ENCODE results near the gene MOCS2. TPM values are rescaled to one million over a fixed set of nuclear protein-coding genes. Genes with fewer than 3 reads are reported as not detected.
A peak's percentile ranks its signal among the peaks of the same experiment; 100 is the strongest.

MOCS2 gene
- total RNA-seq, 1 experiment from 2014 or later, result 14.4 TPM

DNA sequence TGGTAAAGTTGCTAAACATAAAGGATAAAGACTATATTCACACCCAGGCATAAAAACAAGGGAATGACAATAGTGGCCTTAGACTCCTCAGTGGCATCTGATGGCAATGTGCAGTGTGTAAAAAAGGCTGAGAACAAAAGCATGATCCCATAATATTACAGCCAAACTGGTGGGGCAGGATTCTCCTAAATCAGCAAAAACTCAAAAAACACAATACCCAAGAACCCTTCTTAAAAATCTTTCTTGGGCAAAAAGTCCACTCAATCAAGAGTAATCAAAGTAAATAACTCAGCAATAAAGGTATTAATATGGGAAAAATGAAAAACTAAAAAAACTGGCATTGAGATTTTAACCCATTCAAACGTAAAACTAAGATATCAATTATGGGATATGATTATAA is 1.6 kb upstream of the MOCS2 start:
- ChIA-PET POLR2A (no interaction called here), CTCF (no interaction called here)
- Mint-ChIP-seq H3K27ac (no peak overlapping the region), H3K9me3 (peaks cover 7% of the 10 kb centered on the region), H3K4me1 (peaks cover 20% of the 10 kb centered on the region), H3K36me3 (no peaks in the 10 kb centered on the region), H3K27me3 (ENCODE audit: low read depth) (peaks cover 5% of the 10 kb centered on the region; the same call in 1 of the 2 replicates), H3K4me3 (peak overlapping the region; percentile 89; the same call in 1 of the 2 replicates)
- no peak for TF ChIP-seq KAT7 (CRISPR knock-in tag; IDR thresholded peaks at IDR 0.05; ENCODE audit: borderline replicate concordance)
- TF ChIP-seq CBFB (CRISPR knock-in tag; IDR thresholded peaks at IDR 0.05; ENCODE audit: low read depth), result no peak
- TF ChIP-seq IRF2 (CRISPR knock-in tag; IDR thresholded peaks at IDR 0.05; ENCODE audit: borderline replicate concordance, low read depth), result no peak
- TF ChIP-seq, protein P1, sequence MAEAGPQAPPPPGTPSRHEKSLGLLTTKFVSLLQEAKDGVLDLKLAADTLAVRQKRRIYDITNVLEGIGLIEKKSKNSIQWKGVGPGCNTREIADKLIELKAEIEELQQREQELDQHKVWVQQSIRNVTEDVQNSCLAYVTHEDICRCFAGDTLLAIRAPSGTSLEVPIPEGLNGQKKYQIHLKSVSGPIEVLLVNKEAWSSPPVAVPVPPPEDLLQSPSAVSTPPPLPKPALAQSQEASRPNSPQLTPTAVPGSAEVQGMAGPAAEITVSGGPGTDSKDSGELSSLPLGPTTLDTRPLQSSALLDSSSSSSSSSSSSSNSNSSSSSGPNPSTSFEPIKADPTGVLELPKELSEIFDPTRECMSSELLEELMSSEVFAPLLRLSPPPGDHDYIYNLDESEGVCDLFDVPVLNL (CRISPR knock-in tag; IDR thresholded peaks at IDR 0.05; ENCODE audit: borderline replicate concordance, low read depth), result no peak
- no peak for TF ChIP-seq RELA (CRISPR knock-in tag; IDR thresholded peaks at IDR 0.05; ENCODE audit: borderline replicate concordance)
- TF ChIP-seq, protein P2, sequence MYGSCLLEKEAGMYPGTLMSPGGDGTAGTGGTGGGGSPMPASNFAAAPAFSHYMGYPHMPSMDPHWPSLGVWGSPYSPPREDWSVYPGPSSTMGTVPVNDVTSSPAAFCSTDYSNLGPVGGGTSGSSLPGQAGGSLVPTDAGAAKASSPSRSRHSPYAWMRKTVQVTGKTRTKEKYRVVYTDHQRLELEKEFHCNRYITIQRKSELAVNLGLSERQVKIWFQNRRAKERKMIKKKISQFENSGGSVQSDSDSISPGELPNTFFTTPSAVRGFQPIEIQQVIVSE (CRISPR knock-in tag; IDR thresholded peaks at IDR 0.05; ENCODE audit: borderline replicate concordance), result no peak
- DNase-seq (ENCODE audit: low spot score), result no peak
- no peak for ATAC-seq

DNA sequence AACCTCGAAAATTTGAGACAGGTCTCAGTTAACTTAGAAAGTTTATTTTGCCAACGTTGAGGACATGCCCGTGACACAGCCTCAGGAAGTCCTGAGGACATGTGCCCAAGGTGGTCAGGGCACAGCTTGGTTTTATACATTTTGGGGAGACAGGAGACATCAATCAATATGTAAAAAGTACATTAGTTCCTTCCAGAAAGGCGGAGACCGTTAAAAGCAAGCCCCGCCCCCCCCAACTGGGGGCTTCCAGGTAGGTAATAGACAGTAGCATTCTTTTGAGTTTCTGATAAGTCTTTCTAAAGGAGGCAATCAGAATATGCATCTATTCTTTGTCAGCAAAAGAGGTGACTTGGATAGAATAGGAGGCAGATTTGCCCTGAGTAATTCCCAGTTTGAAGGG is 599 bp upstream of the MOCS2 start:
- ATAC-seq (no peak), DNase-seq (ENCODE audit: low spot score) (peak; percentile 17)
- ChIA-PET CTCF (interaction anchor here (1.0 to 1.4 kb wide), 6 partner anchors 13 to 195 kb away, joined by 3 to 10 read pairs (median 6); no protein-coding TSS in a partner anchor), POLR2A (no interaction called here)
- peaks cover 7% of the 10 kb centered on the region for H3K9me3 Mint-ChIP-seq
- peak overlapping the region; percentile 95 for H3K27ac Mint-ChIP-seq
- H3K4me3 Mint-ChIP-seq, result peak overlapping the region; percentile 89
- peaks cover 20% of the 10 kb centered on the region for H3K4me1 Mint-ChIP-seq
- peaks cover 5% of the 10 kb centered on the region; the same call in 1 of the 2 replicates for H3K27me3 Mint-ChIP-seq (ENCODE audit: low read depth)
- TF ChIP-seq, protein P1 (CRISPR knock-in tag; IDR thresholded peaks at IDR 0.05; ENCODE audit: borderline replicate concordance, low read depth), result no peak
- TF ChIP-seq, protein P3, sequence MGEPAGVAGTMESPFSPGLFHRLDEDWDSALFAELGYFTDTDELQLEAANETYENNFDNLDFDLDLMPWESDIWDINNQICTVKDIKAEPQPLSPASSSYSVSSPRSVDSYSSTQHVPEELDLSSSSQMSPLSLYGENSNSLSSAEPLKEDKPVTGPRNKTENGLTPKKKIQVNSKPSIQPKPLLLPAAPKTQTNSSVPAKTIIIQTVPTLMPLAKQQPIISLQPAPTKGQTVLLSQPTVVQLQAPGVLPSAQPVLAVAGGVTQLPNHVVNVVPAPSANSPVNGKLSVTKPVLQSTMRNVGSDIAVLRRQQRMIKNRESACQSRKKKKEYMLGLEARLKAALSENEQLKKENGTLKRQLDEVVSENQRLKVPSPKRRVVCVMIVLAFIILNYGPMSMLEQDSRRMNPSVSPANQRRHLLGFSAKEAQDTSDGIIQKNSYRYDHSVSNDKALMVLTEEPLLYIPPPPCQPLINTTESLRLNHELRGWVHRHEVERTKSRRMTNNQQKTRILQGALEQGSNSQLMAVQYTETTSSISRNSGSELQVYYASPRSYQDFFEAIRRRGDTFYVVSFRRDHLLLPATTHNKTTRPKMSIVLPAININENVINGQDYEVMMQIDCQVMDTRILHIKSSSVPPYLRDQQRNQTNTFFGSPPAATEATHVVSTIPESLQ (CRISPR knock-in tag; IDR thresholded peaks at IDR 0.05), result no peak
- TF ChIP-seq ZNF219 (CRISPR knock-in tag; IDR thresholded peaks at IDR 0.05; ENCODE audit: borderline replicate concordance), result no peak
- TF ChIP-seq, protein P4, sequence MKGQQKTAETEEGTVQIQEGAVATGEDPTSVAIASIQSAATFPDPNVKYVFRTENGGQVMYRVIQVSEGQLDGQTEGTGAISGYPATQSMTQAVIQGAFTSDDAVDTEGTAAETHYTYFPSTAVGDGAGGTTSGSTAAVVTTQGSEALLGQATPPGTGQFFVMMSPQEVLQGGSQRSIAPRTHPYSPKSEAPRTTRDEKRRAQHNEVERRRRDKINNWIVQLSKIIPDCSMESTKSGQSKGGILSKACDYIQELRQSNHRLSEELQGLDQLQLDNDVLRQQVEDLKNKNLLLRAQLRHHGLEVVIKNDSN (CRISPR knock-in tag; IDR thresholded peaks at IDR 0.05), result no peak
- TF ChIP-seq SMAD3 (CRISPR knock-in tag; IDR thresholded peaks at IDR 0.05; ENCODE audit: borderline replicate concordance), result no peak
- TF ChIP-seq, protein P5, sequence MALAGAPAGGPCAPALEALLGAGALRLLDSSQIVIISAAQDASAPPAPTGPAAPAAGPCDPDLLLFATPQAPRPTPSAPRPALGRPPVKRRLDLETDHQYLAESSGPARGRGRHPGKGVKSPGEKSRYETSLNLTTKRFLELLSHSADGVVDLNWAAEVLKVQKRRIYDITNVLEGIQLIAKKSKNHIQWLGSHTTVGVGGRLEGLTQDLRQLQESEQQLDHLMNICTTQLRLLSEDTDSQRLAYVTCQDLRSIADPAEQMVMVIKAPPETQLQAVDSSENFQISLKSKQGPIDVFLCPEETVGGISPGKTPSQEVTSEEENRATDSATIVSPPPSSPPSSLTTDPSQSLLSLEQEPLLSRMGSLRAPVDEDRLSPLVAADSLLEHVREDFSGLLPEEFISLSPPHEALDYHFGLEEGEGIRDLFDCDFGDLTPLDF (CRISPR knock-in tag; IDR thresholded peaks at IDR 0.05), result no peak
- TF ChIP-seq ZNF232 (CRISPR knock-in tag; IDR thresholded peaks at IDR 0.05), result no peak
- TF ChIP-seq ZBTB21 (CRISPR knock-in tag; IDR thresholded peaks at IDR 0.05; ENCODE audit: borderline replicate concordance), result no peak
- no peak for TF ChIP-seq NR2C2 (CRISPR knock-in tag; IDR thresholded peaks at IDR 0.05)
- TF ChIP-seq SP1 (CRISPR knock-in tag; conservative IDR thresholded peaks at IDR 0.05), result no peak
- TF ChIP-seq ZNF671 (CRISPR knock-in tag; IDR thresholded peaks at IDR 0.05), result no peak
- TF ChIP-seq NFE2L1 (CRISPR knock-in tag; IDR thresholded peaks at IDR 0.05), result no peak
- no peak for TF ChIP-seq ZNF416 (CRISPR knock-in tag; IDR thresholded peaks at IDR 0.05)
- TF ChIP-seq, protein P6, sequence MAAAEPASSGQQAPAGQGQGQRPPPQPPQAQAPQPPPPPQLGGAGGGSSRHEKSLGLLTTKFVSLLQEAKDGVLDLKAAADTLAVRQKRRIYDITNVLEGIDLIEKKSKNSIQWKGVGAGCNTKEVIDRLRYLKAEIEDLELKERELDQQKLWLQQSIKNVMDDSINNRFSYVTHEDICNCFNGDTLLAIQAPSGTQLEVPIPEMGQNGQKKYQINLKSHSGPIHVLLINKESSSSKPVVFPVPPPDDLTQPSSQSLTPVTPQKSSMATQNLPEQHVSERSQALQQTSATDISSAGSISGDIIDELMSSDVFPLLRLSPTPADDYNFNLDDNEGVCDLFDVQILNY (CRISPR knock-in tag; IDR thresholded peaks at IDR 0.05), result no peak
- TF ChIP-seq, protein P7, sequence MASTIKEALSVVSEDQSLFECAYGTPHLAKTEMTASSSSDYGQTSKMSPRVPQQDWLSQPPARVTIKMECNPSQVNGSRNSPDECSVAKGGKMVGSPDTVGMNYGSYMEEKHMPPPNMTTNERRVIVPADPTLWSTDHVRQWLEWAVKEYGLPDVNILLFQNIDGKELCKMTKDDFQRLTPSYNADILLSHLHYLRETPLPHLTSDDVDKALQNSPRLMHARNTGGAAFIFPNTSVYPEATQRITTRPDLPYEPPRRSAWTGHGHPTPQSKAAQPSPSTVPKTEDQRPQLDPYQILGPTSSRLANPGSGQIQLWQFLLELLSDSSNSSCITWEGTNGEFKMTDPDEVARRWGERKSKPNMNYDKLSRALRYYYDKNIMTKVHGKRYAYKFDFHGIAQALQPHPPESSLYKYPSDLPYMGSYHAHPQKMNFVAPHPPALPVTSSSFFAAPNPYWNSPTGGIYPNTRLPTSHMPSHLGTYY (CRISPR knock-in tag; IDR thresholded peaks at IDR 0.05), result no peak
- no peak for TF ChIP-seq HMGA2 (CRISPR knock-in tag; IDR thresholded peaks at IDR 0.05)
- no peak for TF ChIP-seq CREM (CRISPR knock-in tag; IDR thresholded peaks at IDR 0.05)
- TF ChIP-seq, protein P8, sequence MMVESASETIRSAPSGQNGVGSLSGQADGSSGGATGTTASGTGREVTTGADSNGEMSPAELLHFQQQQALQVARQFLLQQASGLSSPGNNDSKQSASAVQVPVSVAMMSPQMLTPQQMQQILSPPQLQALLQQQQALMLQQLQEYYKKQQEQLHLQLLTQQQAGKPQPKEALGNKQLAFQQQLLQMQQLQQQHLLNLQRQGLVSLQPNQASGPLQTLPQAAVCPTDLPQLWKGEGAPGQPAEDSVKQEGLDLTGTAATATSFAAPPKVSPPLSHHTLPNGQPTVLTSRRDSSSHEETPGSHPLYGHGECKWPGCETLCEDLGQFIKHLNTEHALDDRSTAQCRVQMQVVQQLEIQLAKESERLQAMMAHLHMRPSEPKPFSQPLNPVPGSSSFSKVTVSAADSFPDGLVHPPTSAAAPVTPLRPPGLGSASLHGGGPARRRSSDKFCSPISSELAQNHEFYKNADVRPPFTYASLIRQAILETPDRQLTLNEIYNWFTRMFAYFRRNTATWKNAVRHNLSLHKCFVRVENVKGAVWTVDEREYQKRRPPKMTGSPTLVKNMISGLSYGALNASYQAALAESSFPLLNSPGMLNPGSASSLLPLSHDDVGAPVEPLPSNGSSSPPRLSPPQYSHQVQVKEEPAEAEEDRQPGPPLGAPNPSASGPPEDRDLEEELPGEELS (CRISPR knock-in tag; IDR thresholded peaks at IDR 0.05), result no peak
- no peaks in the 10 kb centered on the region for H3K36me3 Mint-ChIP-seq

Measured in WTC11 (cell line).